SK-N-MC (cell line): ENCODE results near the gene ATP6AP1.

Source experiments
- EZH2 ChIP-seq: fragments of 200-600 bp; sonication (generic); IDR thresholded peaks from one replicate; pipeline ENCODE4 v1.6.1; 2017; ENCODE audit warnings: antibody characterized with exemption
- FOXP2 ChIP-seq: optimal IDR thresholded peaks from 2 replicates; pipeline ENCODE3; 2011; ENCODE audit warnings: mild to moderate bottlenecking, moderate library complexity; ENCODE audit not compliant: insufficient read depth; ENCODE audit errors: extremely low read length, control extremely low read depth
- POLR2AphosphoS5 ChIP-seq: IDR thresholded peaks from 2 replicates; pipeline ENCODE4 v1.6.1; 2012; ENCODE audit warnings: mild to moderate bottlenecking, low read depth, low read length, borderline replicate concordance

DNA sequence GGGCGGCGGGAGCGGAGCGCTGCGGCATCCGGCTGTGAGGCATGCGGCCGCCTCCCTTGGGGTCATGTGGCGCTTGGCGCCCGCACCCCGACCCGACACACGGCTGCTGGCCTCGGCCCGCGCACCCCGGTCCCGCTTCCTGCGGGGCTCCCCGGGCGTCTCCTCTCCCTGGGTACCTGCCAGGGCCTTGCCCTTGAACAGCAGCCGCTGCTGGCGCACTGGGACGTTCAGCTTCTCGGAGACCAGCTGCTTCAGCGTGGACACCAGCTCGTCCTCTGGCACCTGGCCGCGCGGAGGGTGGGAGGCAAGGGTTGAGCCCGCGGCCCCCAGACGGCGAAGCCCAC, 57.5 kb downstream of the ATP6AP1 start:
- TF ChIP-seq POLR2AphosphoS5 (no peak), EZH2 (no peak), FOXP2 (no peak)
